OCI-LY3 (cell line): ENCODE measurements around the gene TUBG1.

ENCODE experiments used
- CTCF ChIP-seq: fragments of 200-600, 300-600 bp; sonication (generic); IDR thresholded peaks from 2 replicates; pipeline ENCODE4 v1.5.1; 2014; ENCODE audit warnings: antibody characterized with exemption, low read length, low read depth
- EZH2phosphoT487 ChIP-seq: fragments of 200-600 bp; shearing (Covaris generic); IDR thresholded peaks from 2 replicates; pipeline ENCODE4 v1.6.1; 2018; ENCODE audit warnings: antibody characterized with exemption, mixed run types, low read depth

GRCh38 chr17:42584880-42585279 lies 24.6 kb upstream of the TUBG1 start:
- TF ChIP-seq CTCF: no peak
- no peak for TF ChIP-seq EZH2phosphoT487
